Activated CD8-positive, alpha-beta memory T cell treated with anti-CD3 and anti-CD28 coated beads for 48 hours (primary cell): ENCODE data around the gene GBF1.
"Not testable (repeated sequence)": the region's sequence is repeated elsewhere in the genome, so short reads cannot be mapped to it uniquely, and the experiment has no call there.

ENCODE experiments used
- DNase-seq, 3 experiments: peaks; one replicate each; pipeline ENCODE4 v3.0.0-alpha.2; 2020; ENCODE audit warnings: low read depth in 2 of 3, low spot score in 2 of 3

GBF1 gene

DNA sequence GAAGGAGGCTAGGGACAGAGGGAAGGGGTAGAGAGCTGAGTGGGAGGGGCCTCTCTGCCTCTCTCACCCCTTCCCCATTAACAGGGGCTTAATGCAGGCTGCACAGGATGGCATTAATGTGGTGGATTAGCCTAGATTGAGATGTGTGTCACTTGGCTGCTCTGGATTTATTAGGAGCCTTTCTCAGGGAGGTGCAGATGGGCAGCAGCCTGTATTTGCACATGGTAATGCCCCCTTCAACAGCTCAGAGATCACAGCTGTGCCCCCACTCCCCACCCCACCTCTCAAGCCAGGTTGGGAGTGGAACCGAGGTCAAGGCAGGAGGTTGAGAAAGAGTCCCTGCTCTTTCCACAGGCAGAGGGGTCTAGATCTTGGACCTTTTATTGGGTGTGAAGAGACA lies 11.3 kb upstream of the GBF1 start:
- no peak for DNase-seq

DNA sequence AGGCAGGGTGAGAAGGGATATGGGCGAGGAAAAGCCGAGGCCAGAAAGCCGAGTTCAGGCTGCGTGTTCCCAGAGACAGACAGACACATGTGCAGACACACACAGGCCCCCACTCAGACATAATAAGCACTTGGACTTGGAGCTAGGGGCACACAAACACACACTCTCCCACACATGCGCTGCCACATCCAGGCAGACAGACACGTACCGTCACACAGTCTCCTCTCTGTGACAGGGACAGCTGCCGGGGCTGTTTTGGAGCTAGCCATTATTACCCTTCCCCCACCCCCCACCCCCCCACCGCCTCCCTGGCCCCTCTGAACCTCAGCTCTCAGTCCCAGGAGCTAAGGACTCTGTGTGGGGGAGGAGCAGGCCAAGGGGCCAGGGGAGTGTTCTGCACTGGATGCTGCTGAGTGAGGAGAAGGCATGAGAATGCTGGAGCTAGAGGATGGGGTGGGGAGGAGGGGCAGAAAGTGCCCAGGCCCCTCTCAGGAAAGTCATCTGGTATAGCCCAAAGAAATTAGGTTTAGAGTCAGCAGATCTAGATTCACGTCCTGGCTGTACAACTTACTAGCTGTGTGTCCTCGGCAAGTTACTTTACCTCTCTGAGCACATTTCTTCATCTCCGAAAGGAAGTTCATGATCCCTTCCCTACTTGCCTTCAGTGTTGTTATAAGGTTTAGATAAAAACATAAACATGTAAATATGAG lies 10.3 kb upstream of the GBF1 start:
- DNase-seq: no peak

DNA sequence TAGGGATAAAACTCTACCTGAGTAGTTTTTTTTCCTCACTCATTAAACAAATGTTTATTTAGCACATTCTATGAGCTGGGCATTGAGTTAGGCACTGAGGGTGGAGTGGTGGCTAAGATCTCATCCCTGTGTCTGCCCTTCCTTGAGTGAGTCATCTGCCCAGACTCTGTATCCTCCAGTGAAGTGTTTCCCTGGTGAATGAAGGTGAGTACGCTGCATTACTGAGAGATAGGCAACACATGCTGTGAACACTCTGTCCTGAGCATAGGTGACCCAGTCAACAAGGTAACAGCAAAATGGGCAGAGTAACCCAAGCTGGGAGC lies 9.8 kb upstream of the GBF1 start:
- no peak for DNase-seq

DNA sequence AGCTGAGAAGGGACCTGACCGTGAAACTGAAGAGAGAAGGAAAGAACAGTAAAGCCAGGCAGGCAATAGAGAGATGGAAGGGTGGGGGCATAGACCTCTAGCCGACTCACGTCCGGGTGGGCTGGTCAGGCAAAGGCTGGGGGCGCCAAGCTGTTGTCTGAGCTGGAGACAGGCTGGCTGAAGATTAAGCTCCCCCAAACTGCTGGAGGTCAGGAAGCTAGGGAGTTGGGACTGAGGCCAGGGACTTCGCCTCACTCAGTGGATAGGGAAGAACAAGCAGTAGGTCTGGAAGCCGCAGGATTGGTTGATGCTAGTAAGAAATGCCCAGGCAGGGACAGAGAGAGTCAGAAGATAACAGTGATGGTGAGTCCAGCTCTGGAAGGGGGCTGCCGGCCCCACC lies 9.3 kb upstream of the GBF1 start:
- DNase-seq: no peak

DNA sequence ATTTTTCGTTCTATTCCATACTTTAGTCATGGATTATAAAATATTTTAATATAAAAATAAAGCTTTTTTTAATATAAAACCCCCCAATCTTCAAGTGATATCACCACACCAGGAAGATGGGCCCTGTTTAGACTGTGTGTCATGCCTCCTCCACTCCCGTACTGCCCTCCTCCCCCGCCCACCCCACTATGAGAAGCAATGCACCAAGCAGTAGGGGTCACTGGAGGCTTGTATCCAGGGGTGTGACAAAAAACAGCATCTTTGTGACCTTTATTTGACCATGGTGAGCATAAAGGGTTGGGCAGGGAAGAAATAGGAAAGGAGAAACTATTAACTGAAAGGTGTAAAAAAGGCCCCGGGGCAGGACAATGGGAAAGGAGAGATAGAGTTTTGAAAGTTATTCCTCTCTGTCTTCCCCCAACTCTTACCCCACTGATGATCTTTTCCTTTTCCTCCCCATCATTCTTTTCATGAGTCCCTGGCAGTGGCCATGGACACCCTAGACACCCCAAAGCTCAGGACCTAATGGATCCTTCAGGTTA lies 7.5 kb upstream of the GBF1 start:
- DNase-seq: no peak

DNA sequence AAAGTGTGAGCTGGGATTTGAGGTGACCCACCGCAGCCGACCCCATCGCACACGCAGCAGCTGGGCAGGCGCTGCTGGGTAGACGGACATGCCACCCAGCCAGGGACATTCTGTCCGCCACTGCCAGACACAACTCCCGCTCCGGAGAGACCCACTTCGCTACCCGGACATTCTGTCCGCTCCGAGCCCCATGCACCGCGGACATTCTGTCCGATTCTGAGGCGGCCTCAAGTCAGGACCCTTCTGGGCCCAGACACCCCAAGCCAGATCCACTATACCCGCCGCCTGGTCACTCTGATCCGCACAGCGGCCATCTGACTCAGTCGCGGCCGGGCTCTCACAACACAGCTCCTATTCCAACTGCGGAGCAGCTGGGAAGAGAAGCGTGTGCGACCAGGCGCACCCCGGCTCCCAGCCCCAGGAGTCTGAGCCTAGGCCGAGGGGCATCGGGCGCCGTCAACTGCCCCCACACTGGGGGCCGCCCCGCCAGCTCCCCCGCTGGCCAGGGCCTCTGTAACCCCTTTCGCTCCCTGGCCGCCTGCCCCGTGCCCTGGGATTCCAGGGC lies 4.8 kb upstream of the GBF1 start:
- no peak for DNase-seq

DNA sequence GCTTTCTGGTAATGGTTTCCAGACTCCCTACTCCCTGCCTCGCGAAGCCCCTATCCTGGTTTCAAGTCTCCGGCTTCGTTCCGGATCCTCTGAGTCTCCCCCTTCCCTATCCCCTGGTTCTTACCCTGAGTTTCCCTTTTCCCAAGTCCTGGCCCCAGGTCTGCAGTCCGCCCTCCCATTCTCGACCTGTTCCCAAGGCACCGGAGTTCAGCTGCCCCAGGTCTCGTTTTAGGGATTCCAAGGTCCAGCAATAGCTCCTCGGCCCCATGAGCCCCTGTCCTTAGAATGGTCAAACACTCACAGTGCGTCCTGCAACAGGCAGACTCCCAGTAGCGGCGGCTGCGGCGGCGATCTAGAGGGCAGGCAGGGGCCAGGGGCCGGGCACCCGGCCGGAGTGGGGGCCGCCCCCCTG lies 4.3 kb upstream of the GBF1 start:
- no peak for DNase-seq

DNA sequence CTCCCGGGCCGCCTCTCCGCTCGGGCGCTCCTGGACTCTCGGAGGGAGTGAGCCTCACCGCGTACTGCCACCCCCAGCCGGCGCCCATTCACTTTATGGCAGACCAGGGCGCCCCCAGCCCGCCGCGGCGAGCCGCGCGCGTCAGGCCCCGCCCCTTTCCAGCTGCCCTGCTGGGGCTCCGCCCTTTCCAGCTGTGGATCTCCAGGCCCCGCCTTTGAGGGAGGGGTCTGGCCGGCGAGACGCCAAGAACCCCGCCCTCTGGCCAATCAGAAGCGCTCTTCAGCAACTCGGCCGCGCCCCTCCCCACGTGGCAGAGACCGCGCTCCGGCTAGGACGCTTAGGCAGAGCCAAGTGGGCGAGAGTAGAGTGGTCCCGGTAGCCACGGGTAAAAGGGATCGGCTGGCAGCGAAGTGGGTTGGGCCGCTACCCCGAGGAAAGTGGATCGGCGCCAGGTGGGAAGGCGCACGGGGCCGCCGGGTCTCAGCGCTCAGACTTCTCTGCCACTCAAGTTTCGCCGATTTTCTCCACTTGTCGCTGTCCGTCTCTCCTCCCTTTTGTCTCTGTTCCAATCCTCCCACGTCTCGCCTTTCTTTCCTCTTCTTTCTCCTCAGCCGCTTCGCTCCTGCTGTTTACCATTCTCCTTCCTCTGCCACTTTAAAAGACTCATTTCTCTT lies 3.8 kb upstream of the GBF1 start, which contains the start of gene PITX3:
PITX3 (minus strand) TSS at position 69 of the 674 bp plus-strand sequence. CDS start 9,432 bp downstream, outside the sequence.
- peak; percentile 77 to 79 (median 78) for DNase-seq

DNA sequence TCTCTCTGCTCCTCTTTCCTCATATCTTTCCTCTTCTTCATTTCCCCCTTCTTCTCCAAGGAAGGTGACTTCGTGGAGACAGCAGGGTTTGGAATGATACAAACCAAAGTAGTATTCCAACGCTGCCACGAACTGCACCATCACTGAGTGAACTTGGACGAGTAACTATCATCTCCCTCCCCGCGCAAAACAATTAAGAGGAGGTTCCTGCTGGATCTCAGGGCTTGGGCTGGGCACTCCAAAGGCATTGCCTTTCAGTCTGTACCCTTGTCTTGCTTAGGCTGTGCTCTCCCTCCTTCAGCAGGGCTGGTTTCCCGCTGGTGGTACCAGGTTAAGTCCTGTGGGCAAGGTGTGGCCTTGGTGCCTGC lies 3.2 kb upstream of the GBF1 start:
- no peak for DNase-seq

DNA sequence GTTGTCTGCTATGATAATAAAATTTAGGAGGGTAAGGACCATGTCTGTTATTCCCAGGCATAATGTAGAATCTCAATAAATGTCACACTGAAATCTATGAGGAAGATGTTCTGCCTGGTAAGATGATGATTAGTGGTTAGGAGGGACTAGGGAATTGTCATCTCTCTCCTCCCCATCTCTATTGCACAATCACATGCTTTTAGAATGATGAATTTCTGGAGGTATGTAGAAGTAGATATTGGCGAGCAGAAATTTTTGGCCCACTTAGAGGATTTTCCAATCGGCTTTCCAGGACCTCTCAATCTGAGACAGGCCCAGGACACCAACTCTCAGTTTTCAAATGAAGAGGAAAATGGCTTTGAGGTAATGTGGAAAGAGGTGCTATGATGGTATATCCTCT lies 2.0 kb upstream of the GBF1 start:
- no peak for DNase-seq

DNA sequence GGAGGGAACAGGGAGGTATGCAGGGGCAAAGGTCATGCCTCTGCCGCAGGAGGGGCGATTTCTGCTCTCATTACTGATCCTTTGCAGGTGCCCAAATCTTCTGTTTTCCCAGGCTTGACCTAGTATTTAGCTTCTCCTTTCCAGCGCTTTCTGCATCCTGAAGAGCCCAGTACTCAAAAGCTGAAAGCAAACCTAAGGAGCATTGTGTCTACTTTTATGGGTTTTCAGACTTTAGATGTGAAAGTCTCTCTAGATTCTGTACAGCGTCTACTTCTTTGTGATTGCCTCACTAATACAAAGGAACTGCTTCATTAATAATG lies 560 bp downstream of the GBF1 start:
- no peak for DNase-seq

DNA sequence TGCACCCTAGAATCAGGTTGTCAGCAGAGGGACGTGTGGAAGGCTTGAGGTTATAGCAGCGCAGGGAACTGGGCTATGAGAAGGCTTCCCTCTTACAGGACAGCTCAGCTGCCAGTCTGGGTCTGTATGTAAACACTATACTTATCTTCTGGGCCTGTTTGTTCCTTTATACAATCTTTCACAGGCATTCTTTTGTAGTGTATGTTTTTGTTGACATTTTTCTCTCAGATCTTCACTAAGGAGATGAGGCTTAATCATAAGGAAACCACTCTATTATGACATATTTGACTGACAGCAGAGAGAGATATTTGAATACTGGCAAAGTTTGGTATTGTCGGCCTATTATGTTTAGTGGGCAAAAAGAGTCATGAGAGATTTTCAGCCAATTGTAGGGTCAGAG lies 929 bp downstream of the GBF1 start:
- no peak for DNase-seq

DNA sequence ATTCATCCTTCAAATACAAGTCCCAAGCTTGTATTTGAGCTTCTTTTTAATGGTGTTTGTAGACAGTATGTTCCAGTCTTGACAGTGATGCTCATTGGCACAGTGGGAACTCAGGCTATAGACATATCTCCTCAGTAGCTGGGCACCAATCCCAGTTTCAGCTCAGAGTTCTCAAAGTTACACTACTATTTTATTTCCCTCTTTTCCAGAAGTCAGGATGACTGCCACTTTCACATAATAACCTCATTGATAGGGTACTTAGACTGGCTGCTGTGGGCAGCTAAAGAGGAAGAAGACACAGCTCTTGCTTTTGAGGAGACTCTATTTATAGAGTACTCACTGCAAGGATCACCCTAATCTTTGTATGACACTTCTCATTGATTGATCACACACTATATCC lies 2.4 kb downstream of the GBF1 start:
- DNase-seq: no peak

DNA sequence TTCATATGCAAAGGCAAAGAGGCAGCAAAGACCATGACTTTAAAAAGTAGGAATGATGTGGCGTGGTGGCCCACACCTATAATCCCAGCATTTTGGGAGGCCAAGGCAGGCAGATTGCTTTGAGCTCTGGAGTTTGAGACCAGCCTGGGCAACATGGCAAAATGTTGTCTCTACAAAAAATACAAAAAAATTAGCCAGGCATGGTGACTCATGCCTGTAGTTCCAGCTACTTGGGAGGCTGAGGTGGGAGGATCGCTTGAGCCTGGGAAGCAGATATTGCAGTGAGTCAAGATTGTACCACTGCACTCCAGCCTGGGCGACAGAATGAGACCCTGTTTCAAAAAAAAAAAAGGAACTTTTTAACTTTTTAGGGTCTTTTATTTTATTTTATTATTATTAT lies 7.2 kb downstream of the GBF1 start:
- not testable (repeated sequence) for DNase-seq

DNA sequence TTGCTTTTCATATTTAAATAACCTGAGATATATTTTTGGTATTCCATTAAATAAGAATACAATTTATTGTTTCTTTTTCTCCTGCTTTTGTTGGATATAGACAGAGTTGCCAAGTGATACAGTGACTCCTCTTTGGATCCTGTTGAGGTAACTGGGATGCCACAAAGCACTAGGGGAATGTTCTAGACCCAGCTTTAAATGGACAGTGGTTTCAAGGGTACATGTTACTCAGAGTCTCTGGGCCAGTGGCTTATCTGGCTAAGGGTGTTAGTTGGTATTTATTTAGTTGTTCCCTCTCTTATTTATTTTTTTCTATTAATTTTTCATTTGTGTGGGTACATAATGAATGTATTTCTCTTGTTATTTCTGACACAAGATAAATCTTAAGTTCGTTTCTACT lies 9.1 kb downstream of the GBF1 start:
- no peak for DNase-seq

DNA sequence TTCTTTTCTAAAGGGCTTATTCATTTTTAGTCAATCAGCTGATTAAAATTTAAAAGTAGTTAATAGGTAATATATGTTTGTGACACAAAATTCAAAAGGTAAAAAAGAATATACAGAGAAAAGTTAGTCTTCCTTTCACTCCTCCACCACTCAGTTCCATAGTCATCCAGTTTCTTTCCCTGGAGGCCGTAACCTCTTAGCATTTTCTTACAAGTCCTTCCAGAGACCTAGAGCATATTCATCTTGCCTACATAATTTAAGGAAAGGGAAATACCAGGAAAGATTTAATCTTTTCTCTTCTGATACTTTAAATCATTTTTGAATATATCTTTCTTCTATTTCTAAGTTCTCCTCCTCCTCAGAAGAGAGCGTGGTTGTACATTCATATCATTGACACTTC lies 10.1 kb downstream of the GBF1 start:
- no peak for DNase-seq

DNA sequence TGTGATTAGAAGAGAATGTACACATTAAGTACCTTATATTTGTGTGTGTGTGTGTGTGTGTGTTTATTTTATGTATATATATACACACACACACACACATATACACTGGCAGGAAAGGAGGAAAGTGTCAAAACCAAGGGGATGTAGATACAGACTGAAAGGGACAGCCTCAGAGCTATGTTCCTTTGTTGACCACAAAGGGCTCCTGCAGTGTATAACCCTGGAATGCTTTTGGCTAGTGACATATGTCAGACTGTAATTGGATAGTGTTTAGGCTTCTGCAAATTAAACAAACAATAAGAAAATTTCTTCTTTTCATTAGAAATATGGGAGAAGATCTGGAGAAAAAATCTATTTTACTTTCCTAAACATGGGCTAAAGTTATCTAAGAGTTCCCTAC lies 15.9 kb downstream of the GBF1 start:
- DNase-seq: no peak

DNA sequence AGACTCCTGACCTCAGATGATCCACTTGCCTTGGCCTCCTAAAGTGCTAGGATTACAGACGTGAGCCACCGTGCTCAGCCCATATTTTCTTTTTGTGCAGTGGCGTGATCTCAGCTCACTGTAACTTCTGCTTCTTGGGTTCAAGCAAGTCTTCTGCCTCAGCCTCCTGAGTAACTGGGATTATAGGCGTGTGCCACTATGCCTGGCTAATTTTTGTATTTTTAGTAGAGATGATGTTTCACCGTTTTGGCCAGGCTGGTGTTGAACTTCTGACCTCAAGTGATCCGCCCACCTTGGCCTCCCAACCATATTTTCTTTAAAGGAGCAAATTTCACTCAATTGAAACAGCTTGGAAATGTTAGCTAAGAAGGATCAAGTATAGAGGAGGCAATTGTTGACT lies 16.5 kb downstream of the GBF1 start:
- no peak for DNase-seq

DNA sequence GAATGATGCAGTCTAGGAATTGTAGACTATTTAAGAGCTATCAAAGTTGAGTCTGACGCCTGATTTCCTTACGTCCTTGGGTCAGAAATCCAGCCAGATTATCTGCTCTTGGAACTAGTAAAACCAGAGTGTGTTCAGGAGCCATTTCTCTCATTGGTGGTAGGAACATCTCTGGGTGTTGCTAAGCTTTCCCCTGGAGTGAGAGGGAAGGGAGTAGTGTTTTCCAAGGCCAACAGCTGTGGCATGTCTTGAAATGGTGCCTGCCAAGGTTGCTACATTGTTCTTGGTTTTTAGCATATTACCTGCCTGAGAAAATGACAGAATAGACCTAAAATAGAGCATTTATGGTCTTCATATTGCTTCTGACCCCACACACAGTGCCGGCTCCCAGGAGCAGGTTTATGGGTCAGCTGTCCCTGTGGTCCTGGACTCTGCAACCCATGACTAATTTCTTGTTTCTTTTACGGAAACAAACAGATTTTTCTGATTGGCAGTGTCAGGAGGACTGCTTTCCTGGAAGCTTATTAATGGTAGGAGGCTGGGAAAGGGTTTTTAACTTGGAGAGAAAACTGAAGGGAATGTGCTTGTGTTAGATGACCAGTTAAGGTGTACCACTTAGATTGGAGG lies 17.5 kb downstream of the GBF1 start:
- no peak for DNase-seq

DNA sequence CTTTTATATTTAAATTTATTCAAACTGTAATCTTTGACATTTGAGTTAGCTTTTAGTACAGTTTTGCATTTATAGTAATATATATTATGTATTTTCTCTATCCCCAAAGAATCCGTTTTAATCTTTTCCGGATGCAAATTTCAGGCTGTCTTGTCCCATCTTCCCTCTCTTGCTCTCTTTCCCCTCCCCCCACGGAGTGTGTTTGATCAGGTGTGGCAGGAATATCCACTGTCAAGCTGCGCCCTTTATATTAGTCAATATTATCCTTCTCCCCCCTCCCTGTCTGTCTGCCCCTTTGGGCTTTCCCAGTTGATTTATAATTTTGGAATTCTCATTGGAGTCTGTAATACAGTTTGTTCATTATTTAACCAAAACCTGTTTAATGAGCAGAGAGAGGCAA lies 19.0 kb downstream of the GBF1 start:
- no peak for DNase-seq

DNA sequence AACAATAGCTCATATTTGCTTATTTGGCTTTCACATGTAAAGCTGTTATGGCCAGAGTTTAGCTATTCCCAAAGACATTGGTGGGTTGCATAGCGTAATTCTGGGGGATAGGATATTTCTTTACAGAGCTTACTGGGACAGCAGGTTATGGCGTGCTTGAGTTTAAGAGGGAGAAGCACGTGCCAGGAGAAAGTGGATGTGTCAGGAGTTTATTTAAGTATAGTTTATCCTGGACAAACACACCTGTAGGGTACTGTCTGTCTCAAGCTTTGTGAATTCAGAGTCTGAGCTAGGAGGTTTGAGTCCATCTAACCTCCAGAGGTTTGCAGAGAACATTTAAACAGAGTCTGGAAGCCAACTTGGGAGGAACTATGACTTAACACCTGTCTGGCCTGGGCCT lies 21.3 kb downstream of the GBF1 start:
- DNase-seq: no peak

DNA sequence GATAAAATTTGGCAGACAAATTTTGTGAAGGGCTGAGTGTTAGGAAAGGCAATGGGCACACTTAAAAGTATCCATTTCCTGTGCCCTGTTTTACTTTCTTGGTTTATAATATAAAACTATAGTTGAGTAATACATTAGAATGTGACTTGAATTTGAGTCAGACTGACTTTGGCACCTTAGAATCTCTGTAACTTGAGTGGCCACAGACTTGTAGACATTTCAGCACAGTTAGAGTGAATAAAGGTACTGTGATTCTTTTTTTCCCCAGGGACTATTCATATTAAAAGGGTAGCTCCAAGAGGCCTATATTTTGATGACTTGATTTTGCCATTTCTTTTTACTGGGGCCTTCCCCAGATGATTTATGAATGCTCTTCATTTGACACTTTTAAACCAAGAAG lies 22.4 kb downstream of the GBF1 start:
- no peak for DNase-seq
